NCI-H1930 (cell line): Measurements from ENCODE around the gene SF3B2.
"Not testable (repeated sequence)": the region's sequence is repeated elsewhere in the genome, so short reads cannot be mapped to it uniquely, and the experiment has no call there.

Experiments
- DNase-seq, 2 experiments: peaks; one replicate each; lab custom pipeline; 2025; lab: John Stamatoyannopoulos, UW

Gene SF3B2, protein sequence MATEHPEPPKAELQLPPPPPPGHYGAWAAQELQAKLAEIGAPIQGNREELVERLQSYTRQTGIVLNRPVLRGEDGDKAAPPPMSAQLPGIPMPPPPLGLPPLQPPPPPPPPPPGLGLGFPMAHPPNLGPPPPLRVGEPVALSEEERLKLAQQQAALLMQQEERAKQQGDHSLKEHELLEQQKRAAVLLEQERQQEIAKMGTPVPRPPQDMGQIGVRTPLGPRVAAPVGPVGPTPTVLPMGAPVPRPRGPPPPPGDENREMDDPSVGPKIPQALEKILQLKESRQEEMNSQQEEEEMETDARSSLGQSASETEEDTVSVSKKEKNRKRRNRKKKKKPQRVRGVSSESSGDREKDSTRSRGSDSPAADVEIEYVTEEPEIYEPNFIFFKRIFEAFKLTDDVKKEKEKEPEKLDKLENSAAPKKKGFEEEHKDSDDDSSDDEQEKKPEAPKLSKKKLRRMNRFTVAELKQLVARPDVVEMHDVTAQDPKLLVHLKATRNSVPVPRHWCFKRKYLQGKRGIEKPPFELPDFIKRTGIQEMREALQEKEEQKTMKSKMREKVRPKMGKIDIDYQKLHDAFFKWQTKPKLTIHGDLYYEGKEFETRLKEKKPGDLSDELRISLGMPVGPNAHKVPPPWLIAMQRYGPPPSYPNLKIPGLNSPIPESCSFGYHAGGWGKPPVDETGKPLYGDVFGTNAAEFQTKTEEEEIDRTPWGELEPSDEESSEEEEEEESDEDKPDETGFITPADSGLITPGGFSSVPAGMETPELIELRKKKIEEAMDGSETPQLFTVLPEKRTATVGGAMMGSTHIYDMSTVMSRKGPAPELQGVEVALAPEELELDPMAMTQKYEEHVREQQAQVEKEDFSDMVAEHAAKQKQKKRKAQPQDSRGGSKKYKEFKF

DNA sequence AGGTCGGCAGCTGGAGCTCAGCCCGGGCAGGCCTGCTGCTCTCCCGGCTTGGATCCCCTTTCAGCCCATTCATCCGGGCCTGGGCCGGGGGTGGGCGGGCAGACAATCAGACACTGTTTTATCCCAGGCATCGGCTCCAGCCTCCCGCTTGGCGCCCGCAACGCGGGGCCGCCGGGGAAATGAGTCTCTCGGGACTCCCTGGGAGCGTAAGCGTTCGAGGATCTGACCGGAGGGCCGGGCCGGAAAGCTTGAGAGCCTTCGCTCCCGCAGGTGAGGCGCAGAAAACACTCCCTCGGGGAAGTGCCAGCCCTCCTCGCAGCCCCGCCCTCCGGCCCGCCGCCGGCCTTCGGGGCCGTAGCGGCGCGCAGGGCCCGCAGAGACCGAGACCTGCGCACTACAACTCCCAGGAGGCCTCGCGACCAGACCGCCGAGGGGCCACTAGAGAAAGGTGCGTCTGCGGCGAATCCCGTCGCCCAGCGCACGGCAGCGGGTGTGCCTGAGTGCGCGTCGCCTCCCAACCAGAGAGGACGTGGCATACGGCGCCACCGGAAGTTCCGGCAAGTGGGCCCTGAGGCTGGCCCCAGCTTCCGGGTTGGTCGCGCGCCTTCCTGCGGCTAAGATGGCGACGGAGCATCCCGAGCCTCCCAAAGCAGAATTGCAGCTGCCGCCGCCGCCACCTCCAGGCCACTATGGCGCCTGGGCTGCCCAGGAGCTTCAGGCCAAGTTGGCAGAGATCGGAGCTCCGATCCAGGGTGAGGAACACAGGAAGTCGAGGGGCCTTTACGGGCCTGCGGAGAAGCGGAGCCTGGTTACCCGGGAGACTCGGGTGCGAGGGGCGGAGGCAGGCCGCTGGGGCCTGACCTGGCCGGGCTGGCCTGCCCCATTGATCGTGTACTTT, at the start of gene SF3B2:
Gene SF3B2, plus strand, starts transcription at position 599 of the 898 bp plus-strand sequence. Its CDS starts 21 bp downstream, at position 620.
- peak; percentile 95 to 98 for DNase-seq

GRCh38 chr11:66002648-66003225, 49.4 kb upstream of the SF3B2 start:
- no peak for DNase-seq

- DNase-seq, result no peak
Measured at GRCh38 chr11:66003291-66003690, 48.9 kb upstream of the SF3B2 start.

- DNase-seq, result no peak
Measured at GRCh38 chr11:66004186-66004585, 48.0 kb upstream of the SF3B2 start.

GRCh38 chr11:66006134-66006890, 45.9 kb upstream of the SF3B2 start:
- no peak for DNase-seq

DNA sequence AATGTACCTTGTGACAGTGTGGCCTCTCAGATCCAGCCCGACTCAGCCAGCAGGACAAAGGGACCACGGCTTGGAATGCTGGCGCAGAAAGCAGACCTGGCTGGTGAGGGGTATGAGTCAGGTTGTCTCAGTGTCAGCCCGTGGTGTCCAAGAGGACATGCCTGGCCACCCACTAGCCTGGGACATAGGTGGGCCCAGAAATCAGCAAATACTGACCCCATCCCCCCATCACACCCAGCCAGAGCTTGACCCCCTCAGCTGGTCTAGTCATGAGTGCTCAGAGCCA, 45.3 kb upstream of the SF3B2 start:
- DNase-seq, result no peak

GRCh38 chr11:66007201-66007634, 44.9 kb upstream of the SF3B2 start:
- DNase-seq, result no peak

DNA sequence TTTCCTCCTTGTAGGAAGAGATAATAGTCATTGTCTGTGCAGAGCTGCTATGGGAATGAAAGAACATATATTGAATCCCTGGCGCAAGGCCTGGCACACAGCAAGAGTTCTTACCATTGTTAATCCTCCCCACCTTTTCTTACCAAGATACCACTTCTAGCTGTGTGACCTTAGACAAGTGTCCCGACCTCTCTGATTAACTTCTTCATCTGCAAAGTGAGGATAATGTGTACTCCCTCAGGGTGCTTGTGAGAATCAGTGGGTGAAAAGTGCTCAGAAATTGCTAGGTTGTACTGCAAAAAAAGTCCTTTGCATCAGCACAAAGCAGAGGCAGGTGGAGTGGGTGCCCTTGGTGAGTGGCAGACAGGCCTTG, 44.1 kb upstream of the SF3B2 start:
- DNase-seq, result no peak

DNA sequence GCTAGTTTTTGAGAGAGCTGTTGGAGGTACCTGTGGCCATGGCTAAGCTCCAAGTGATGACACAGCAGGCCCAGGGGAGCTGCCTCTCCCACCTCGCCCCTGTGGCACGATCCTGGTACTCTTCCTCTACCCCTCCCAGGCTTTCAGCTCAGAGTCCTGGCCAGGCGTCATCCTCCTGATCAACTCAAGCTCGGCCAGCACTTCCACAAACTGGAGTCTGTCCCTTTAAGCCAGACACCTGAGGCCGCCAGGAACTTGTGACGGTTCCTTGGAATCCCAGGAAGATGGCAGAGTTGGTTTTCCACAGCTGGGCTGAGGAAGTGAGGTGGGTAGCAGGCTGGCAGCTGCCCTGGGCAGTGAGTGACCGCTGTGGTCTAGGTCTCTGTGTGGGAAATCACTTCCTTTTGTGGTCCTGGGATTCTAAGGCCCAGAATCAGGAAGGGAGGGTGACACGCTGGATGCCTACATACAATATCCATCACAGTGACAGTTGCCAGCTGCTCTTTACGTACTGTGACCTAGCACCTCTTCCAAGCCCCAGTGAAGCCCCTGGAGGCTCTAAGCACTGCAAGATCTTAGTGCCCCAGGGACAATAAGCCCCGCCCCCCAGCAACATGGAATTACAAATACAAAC, 43.6 kb upstream of the SF3B2 start:
- DNase-seq, result no peak

GRCh38 chr11:66010036-66010435, 42.1 kb upstream of the SF3B2 start:
- not testable (repeated sequence) for DNase-seq

DNA sequence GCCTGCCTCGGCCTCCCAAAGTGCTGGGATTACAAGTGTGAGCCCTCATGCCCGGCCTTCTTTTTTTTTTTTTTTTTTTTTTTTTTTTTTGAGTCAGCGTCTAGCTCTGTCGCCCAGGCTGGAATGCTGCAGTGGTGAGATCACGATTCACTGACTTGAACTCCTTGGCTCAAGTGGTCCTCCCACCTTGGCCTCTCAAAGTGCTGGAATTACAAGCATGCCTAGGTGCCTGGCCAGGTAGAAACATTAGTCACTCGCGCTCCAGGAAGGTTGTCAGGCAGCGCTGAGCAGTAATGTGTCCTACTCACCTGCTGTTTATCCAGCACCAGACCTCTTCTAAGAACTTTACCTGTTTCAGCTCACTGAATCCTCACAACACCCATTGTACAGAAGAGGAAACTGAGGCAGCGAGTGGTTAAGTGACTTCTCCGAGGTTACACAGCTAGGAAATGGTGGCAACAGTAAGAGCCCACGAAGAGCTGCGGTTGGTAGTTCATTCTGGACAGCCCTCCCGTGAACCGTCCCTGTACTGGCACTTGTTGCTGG, 40.9 kb upstream of the SF3B2 start:
- no peak for DNase-seq

- DNase-seq, result no peak
Measured at GRCh38 chr11:66011785-66012303, 40.3 kb upstream of the SF3B2 start, which contains the start of gene CST6. Gene CST6, plus strand, starts transcription at chr11:66012008. Its CDS starts 37 bp downstream, at chr11:66012045.

DNA sequence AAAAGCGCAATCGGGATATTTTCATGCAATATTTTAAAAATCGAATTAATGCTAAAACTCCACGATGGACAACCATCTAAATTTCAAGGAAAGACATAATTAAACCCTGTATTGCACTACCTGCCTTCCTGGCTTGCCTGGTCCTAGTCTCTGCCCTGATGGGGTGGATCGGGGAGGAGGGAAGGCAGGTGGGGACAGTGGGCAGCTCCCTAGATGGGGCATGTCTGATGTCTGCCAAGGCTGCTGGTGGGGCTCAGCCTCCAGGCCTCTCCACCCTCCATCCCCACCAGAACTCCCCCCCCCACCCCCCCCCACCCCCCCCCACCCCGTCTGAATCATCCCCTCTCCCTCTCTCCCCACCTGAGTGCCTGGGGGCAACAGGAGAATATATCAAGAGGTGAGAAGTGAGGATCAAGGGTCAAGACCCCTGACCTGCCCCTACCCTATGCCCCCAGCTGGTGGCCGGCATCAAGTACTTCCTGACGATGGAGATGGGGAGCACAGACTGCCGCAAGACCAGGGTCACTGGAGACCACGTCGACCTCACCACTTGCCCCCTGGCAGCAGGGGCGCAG, 39.7 kb upstream of the SF3B2 start:
- no peak for DNase-seq

DNA sequence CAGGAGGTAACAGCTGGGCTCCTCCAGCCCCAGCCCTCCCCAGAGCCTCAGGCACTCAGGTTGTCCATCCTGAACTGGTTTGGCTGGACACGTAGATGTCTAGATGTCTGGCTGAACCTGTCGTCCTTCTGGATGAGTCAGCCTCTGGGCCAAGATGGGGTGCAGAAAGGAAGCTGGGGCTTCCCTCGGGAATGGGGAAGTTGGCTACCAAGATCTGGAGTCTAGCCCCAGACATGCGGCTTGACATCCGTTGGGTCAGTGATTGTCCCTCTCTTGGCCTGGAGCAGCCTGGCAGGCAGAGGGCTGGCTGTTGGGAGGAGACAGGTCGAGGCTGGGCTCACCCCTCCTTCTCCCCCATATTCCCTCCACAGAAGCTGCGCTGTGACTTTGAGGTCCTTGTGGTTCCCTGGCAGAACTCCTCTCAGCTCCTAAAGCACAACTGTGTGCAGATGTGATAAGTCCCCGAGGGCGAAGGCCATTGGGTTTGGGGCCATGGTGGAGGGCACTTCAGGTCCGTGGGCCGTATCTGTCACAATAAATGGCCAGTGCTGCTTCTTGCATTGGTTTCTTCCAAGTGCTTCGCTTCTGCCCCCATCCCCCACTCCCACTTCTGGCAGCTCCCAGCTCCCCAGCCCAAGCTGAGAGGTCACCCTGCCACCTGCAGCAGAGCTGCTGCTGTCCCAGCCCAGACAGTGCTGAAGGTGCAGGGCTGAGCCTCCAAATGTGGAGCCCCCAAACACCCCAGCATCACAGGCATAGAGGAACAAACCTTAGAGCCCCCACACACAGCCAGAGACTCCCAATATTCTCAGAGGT, 39.0 kb upstream of the SF3B2 start:
- DNase-seq, result no peak

DNA sequence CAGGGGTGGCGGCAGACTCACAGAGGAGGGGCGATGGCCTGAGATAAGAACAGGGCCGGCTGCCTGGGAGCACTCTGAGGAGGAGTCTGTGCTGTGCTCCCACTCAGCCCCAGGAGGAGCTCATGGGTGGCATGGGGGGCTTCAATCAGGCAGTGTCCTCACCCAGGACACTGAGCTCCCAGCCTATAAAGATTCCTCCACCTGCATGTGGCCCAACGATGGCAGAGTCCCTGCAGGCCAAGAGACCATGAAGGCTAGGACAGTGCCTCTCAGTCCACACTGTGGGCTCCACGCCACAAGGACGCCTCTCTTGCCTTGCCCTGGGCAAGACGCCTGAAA, 38.4 kb upstream of the SF3B2 start:
- DNase-seq, result no peak

GRCh38 chr11:66014804-66015453, 37.2 kb upstream of the SF3B2 start:
- no peak for DNase-seq

DNA sequence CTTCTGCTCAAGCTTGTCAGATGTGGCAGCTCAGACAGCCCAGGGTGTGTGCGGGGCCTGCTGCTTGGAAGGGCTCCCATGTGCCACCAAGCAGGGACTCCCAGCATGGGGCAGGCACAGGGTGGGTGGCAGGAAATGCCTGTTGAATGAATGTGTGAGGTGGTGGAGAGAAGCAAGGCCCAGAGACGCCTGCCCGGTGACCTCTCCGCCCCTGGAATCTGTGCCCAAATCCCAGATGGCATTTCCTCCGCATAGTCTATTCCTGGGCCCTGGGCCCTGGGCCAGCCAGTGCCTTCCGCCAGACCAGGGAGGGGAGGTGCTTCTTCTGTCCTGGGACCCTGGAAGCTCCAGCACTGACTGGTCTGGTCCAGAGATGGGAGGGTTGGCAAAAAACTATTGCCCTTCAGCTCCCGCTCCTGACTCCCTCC, 36.7 kb upstream of the SF3B2 start:
- no peak for DNase-seq
